ENCODE data around the gene ADAD2. TPM values are rescaled to one million over a fixed set of nuclear protein-coding genes. Genes with fewer than 3 reads are reported as not detected.

ADAD2 gene
- total and polyA plus RNA-seq, 2 of the 4 experiments (the other 2 are of a cell fraction): not detected

DNA sequence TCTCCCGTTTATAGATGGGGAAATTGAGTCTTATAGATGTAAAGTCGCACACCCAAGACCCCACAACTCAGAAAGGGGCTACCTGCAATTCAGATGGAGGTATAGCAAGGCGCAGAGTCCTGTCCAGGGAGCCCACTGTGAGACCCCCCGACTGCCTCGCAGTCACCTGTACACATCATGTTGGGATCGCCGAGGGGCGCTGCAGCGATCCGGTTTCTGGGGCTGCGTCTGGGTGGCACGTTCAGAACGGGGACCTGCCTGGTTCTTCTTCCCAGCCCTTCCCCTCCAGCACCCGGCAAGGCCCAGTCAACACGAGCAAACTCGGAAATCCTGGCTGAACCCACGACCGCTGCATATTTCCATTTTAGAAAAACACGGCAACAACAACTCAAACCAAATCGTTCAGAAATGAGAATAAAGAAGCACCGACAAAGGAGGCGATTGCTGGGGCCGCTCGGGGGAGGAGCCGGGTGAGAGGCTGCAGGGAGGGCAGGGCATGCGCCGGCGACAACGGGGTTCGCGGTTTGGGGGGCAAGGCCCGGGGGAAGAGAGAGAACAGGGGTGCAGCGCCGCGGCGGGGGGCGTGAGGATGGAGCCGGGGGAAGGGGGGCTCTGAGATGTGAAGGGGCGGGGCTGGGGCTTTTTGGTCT is 46.6 kb upstream of the ADAD2 start:
- H3K18ac ChIP-seq (ENCODE audit: low read depth, low read length): peak overlapping the region; percentile 28; the same call in 1 of the 2 replicates
- H2BK15ac ChIP-seq (ENCODE audit: low read depth, low read length): no peak overlapping the region
- no peak overlapping the region; the same call in 1 of the 2 replicates for H4K91ac ChIP-seq (ENCODE audit: insufficient read depth, low read depth, low read length)
- peak overlapping the region; percentile 99 for H3K4me3 ChIP-seq (ENCODE audit: insufficient read depth, low read depth, low read length)
- peak overlapping the region; percentile 12 for H2AK9ac ChIP-seq (replicated peaks; ENCODE audit: low read depth, low read length, poor library complexity)
- DNase-seq: peak; percentile 5
- ChIA-PET CTCF (no interaction called here), POLR2A (ENCODE audit: unreplicated experiment) (interaction anchor here (0.9 kb wide), 1 partner anchor 28 kb away, joined by 3 read pairs; the partner anchor contains the start of gene MBTPS1)
- H3K9ac ChIP-seq (ENCODE audit: low read depth, low read length): peak overlapping the region; percentile 75
- peaks cover 11% of the 10 kb centered on the region for H3K27me3 ChIP-seq (ENCODE audit: control insufficient read depth, insufficient read depth, low read length)
- H3K79me1 ChIP-seq (ENCODE audit: low read depth in 1 of 2, low read length in 2 of 2): peaks cover 15 to 40% of the 10 kb centered on the region in 2 experiments
- H4K8ac ChIP-seq (ENCODE audit: low read depth in 2 of 2, low read length in 2 of 2): no peak overlapping the region; a peak in 1 of 4 replicates
- H3K9me1 ChIP-seq (ENCODE audit: insufficient read depth, low read length): peaks cover 9% of the 10 kb centered on the region
- peak overlapping the region; percentile 67; the same call in 1 of the 2 replicates for H3K4ac ChIP-seq (ENCODE audit: low read depth, low read length)
- H3K36me3 ChIP-seq (ENCODE audit: control insufficient read depth, insufficient read depth, low read length): no peaks in the 10 kb centered on the region
- no CpG with 5 or more reads among the region's 39 CpGs for WGBS, 2 experiments (ENCODE audit: extremely low coverage in 2 of 2, insufficient read length in 1 of 2)
- no TSS peak for BruUV-seq (replicated peaks)
- H3K56ac ChIP-seq (ENCODE audit: extremely low read depth, insufficient read depth, low read length): peak overlapping the region; percentile 61
- peak overlapping the region; percentile 97 for H3K4me2 ChIP-seq (ENCODE audit: low read depth, low read length)
- ATAC-seq (ENCODE audit: low read depth): peak; percentile 59
- peak overlapping the region; percentile 92 for H3K23ac ChIP-seq (ENCODE audit: low read depth, low read length)
- H3K9me3 ChIP-seq (ENCODE audit: control insufficient read depth, insufficient read depth, low read length): no peaks in the 10 kb centered on the region
- no peak overlapping the region; the same call in 1 of the 2 replicates for H3K14ac ChIP-seq (replicated peaks; ENCODE audit: low read depth, low read length)
- no peak overlapping the region for H2BK20ac ChIP-seq (ENCODE audit: low read depth, low read length)
- no peak overlapping the region for H2AK5ac ChIP-seq (ENCODE audit: low read depth, low read length)
- no peak overlapping the region for H2BK5ac ChIP-seq (ENCODE audit: low read depth, low read length, poor library complexity, severe bottlenecking)
- intact Hi-C loops (cut with micrococcal nuclease) (no loop called here), dilution Hi-C loops (cut with HindIII; ENCODE audit: low sequenced_read_pairs, unreplicated experiment) (no loop called here), in situ Hi-C loops (cut with MboI; ENCODE audit: low sequenced_read_pairs) (no loop called here)
- peaks cover 7% of the 10 kb centered on the region; the same call in 1 of the 2 replicates for H4K20me1 ChIP-seq (ENCODE audit: insufficient read depth, low read length)
- TF ChIP-seq RFX5 (IDR thresholded peaks at IDR 0.05; ENCODE audit: low read depth, low read length): no peak
- no peak for TF ChIP-seq RCOR1 (IDR thresholded peaks at IDR 0.05; ENCODE audit: insufficient replicate concordance, low read length)
- no peak for TF ChIP-seq POLR2A (IDR thresholded peaks at IDR 0.05; ENCODE audit: low read depth, low read length)
- peak overlapping the region; percentile 92 for H2AFZ ChIP-seq (replicated peaks; ENCODE audit: low read length, poor library complexity)
- H2BK120ac ChIP-seq (ENCODE audit: low read depth, low read length): no peak overlapping the region
- peak overlapping the region; percentile 49 for H4K5ac ChIP-seq (ENCODE audit: low read depth, low read length)
- H3K4me1 ChIP-seq (ENCODE audit: control insufficient read depth, insufficient read depth, low read length): peaks cover 8% of the 10 kb centered on the region
- H3K27ac ChIP-seq (ENCODE audit: insufficient read depth, low read length): peak overlapping the region; percentile 44

Data from IMR-90 (cell line).